Measurements from ENCODE around the gene KMT2C. TPM values are rescaled to one million over a fixed set of nuclear protein-coding genes. Genes with fewer than 3 reads are reported as not detected.

KMT2C gene
- total and polyA plus RNA-seq, 4 donors, result 6.3 to 35.3 (median 19.3) TPM

- H3K4me1 ChIP-seq (ENCODE audit: control insufficient read depth in 4 of 4, insufficient read depth in 4 of 4, low read length in 3 of 4), result peaks cover 0 to 12% (median 3%) of the 10 kb centered on the region in 4 donors
- no peak overlapping the region for H3K9ac ChIP-seq (ENCODE audit: low read depth in 1 of 2, low read length in 2 of 2)
- no peaks in the 10 kb centered on the region for H3K9me3 ChIP-seq (ENCODE audit: control insufficient read depth in 4 of 4, low read length in 3 of 4)
- no peak for TF ChIP-seq TAF1 (conservative IDR thresholded peaks at IDR 0.05)
- no peak for TF ChIP-seq JUND (IDR thresholded peaks at IDR 0.05)
- no peak for TF ChIP-seq HNF4G (IDR thresholded peaks at IDR 0.05)
- no peak for TF ChIP-seq ATF3 (IDR thresholded peaks at IDR 0.05)
- TF ChIP-seq YY1 (IDR thresholded peaks at IDR 0.05), result no peak
- no peak for TF ChIP-seq REST (IDR thresholded peaks at IDR 0.05)
- TF ChIP-seq FOXA1 (IDR thresholded peaks at IDR 0.05), result no peak
- no peak for TF ChIP-seq RAD21 (IDR thresholded peaks at IDR 0.05)
- no peak for TF ChIP-seq RXRA (IDR thresholded peaks at IDR 0.05)
- peak; percentile 33 for TF ChIP-seq FOXA2 (IDR thresholded peaks at IDR 0.05)
- TF ChIP-seq SP1 (IDR thresholded peaks at IDR 0.05), result peak; percentile 48
- TF ChIP-seq GABPA (IDR thresholded peaks at IDR 0.05 in 1 of 2, conservative IDR thresholded peaks at IDR 0.05 in 1 of 2), result no peak
- TF ChIP-seq, protein P1, sequence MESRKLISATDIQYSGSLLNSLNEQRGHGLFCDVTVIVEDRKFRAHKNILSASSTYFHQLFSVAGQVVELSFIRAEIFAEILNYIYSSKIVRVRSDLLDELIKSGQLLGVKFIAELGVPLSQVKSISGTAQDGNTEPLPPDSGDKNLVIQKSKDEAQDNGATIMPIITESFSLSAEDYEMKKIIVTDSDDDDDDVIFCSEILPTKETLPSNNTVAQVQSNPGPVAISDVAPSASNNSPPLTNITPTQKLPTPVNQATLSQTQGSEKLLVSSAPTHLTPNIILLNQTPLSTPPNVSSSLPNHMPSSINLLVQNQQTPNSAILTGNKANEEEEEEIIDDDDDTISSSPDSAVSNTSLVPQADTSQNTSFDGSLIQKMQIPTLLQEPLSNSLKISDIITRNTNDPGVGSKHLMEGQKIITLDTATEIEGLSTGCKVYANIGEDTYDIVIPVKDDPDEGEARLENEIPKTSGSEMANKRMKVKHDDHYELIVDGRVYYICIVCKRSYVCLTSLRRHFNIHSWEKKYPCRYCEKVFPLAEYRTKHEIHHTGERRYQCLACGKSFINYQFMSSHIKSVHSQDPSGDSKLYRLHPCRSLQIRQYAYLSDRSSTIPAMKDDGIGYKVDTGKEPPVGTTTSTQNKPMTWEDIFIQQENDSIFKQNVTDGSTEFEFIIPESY (IDR thresholded peaks at IDR 0.05), result no peak
- TF ChIP-seq HNF4A (conservative IDR thresholded peaks at IDR 0.05), result peak; percentile 62 to 69
- TF ChIP-seq, protein P2, sequence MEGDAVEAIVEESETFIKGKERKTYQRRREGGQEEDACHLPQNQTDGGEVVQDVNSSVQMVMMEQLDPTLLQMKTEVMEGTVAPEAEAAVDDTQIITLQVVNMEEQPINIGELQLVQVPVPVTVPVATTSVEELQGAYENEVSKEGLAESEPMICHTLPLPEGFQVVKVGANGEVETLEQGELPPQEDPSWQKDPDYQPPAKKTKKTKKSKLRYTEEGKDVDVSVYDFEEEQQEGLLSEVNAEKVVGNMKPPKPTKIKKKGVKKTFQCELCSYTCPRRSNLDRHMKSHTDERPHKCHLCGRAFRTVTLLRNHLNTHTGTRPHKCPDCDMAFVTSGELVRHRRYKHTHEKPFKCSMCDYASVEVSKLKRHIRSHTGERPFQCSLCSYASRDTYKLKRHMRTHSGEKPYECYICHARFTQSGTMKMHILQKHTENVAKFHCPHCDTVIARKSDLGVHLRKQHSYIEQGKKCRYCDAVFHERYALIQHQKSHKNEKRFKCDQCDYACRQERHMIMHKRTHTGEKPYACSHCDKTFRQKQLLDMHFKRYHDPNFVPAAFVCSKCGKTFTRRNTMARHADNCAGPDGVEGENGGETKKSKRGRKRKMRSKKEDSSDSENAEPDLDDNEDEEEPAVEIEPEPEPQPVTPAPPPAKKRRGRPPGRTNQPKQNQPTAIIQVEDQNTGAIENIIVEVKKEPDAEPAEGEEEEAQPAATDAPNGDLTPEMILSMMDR (IDR thresholded peaks at IDR 0.05; ENCODE audit: low read depth, low read length, missing input control), result no peak
- no peak for TF ChIP-seq NR2F2 (IDR thresholded peaks at IDR 0.05)
- TF ChIP-seq EGR1 (IDR thresholded peaks at IDR 0.05; ENCODE audit: low read depth in 2 of 2), result no peak
- no peak for TF ChIP-seq MAX (IDR thresholded peaks at IDR 0.05)
- H3K27me3 ChIP-seq (ENCODE audit: control insufficient read depth in 4 of 4, insufficient read depth in 4 of 4, low read length in 3 of 4), result no peaks in the 10 kb centered on the region
- peaks cover 1 to 49% (median 43%) of the 10 kb centered on the region in 4 donors for H3K36me3 ChIP-seq (ENCODE audit: control insufficient read depth in 4 of 4, insufficient read depth in 3 of 4, low read depth in 1 of 4, low read length in 3 of 4)
- no peak overlapping the region for H3K4me3 ChIP-seq (ENCODE audit: low read depth in 1 of 3, low read length in 3 of 3)
- WGBS, result 76% methylated on average over 4 of the region's 4 CpGs
- H3K27ac ChIP-seq (ENCODE audit: low read depth in 1 of 2, low read length in 2 of 2), result peak overlapping the region; percentile 70 to 79
- DNase-seq (ENCODE audit: low spot score), result no peak
Observed at GRCh38 chr7:152140067-152140466, 295.7 kb downstream of the KMT2C start.

Data from liver (tissue), 9 donors.